H1 (cell line): ENCODE results near the gene TCFL5.

Experiments used
- CEBPB ChIP-seq: IDR thresholded peaks from 2 replicates; pipeline ENCODE4 v1.6.1; 2012; ENCODE audit warnings: low read depth, low read length
- EGR1 ChIP-seq: IDR thresholded peaks from 2 replicates; pipeline ENCODE4 v1.6.1; 2011; ENCODE audit warnings: low read depth, low read length, borderline replicate concordance
- EP300 ChIP-seq, 2 experiments: IDR thresholded peaks; 1 replicate in 1 of 2; 2 replicates in 1 of 2; pipeline ENCODE4 v1.6.1; 2011 to 2012; ENCODE audit warnings: low read depth in 2 of 2, low read length in 2 of 2, mild to moderate bottlenecking in 2 of 2, borderline replicate concordance in 1 of 2, inconsistent platforms in 1 of 2, moderate library complexity in 1 of 2
- EZH2 ChIP-seq: fragments of 200-600 bp; sonication (generic); IDR thresholded peaks from 2 replicates; pipeline ENCODE4 v1.7.1; 2012; ENCODE audit warnings: low read depth, mild to moderate bottlenecking, moderate library complexity, low read length, inconsistent platforms; ENCODE audit not compliant: severe bottlenecking
- GTF2F1 ChIP-seq: IDR thresholded peaks from 2 replicates; pipeline ENCODE4 v1.6.1; 2012; ENCODE audit warnings: low read depth, low read length, improper control_type of control experiment, borderline replicate concordance
- POLR2A ChIP-seq, 2 experiments: IDR thresholded peaks; 1 replicate in 1 of 2; 2 replicates in 1 of 2; pipeline ENCODE4 v1.6.1; 2011; ENCODE audit warnings: low read depth in 2 of 2, low read length in 2 of 2, mild to moderate bottlenecking in 2 of 2; ENCODE audit errors: control extremely low read depth in 1 of 2
- RAD21 ChIP-seq, 2 experiments: IDR thresholded peaks in 1 of 2; conservative IDR thresholded peaks in 1 of 2; 2 replicates each; pipeline ENCODE4 v1.6.1; 2011; ENCODE audit warnings: low read depth in 2 of 2, low read length in 2 of 2, improper control_type of control experiment in 1 of 2, inconsistent platforms in 1 of 2, mild to moderate bottlenecking in 1 of 2, moderate library complexity in 1 of 2
- RFX5 ChIP-seq: IDR thresholded peaks from 2 replicates; pipeline ENCODE4 v1.6.1; 2011; ENCODE audit warnings: low read depth, low read length, improper control_type of control experiment, borderline replicate concordance
- TAF1 ChIP-seq: IDR thresholded peaks from 2 replicates; pipeline ENCODE4 v1.6.1; 2011; ENCODE audit warnings: mild to moderate bottlenecking, low read depth, low read length
- TAF7 ChIP-seq: optimal IDR thresholded peaks from 2 replicates; pipeline ENCODE3; 2011; ENCODE audit warnings: low read depth, mild to moderate bottlenecking, inconsistent platforms, low read length, moderate library complexity, borderline replicate concordance
- YY1 ChIP-seq: IDR thresholded peaks from 2 replicates; pipeline ENCODE4 v1.6.1; 2011; ENCODE audit warnings: low read depth, mild to moderate bottlenecking, low read length
- ZNF274 ChIP-seq: IDR thresholded peaks from 2 replicates; pipeline ENCODE4 v1.7.0; 2012; ENCODE audit warnings: low read length, borderline replicate concordance; ENCODE audit errors: extremely low read depth
- TF ChIP-seq, protein P1 (sequence below), 3 experiments: IDR thresholded peaks; 1 replicate in 2 of 3; 2 replicates in 1 of 3; pipeline versions ENCODE4 v1.5.1 to v1.6.1; 2011; ENCODE audit warnings: low read length in 3 of 3, mild to moderate bottlenecking in 3 of 3, inconsistent platforms in 2 of 3, low read depth in 1 of 3, moderate library complexity in 1 of 3; ENCODE audit not compliant: insufficient read depth in 1 of 3; ENCODE audit errors: control extremely low read depth in 1 of 3

- TF ChIP-seq, protein P1, sequence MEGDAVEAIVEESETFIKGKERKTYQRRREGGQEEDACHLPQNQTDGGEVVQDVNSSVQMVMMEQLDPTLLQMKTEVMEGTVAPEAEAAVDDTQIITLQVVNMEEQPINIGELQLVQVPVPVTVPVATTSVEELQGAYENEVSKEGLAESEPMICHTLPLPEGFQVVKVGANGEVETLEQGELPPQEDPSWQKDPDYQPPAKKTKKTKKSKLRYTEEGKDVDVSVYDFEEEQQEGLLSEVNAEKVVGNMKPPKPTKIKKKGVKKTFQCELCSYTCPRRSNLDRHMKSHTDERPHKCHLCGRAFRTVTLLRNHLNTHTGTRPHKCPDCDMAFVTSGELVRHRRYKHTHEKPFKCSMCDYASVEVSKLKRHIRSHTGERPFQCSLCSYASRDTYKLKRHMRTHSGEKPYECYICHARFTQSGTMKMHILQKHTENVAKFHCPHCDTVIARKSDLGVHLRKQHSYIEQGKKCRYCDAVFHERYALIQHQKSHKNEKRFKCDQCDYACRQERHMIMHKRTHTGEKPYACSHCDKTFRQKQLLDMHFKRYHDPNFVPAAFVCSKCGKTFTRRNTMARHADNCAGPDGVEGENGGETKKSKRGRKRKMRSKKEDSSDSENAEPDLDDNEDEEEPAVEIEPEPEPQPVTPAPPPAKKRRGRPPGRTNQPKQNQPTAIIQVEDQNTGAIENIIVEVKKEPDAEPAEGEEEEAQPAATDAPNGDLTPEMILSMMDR (IDR thresholded peaks at IDR 0.05; ENCODE audit: control extremely low read depth in 1 of 3, insufficient read depth in 1 of 3, low read depth in 1 of 3, low read length in 3 of 3), result no peak
- TF ChIP-seq EP300 (IDR thresholded peaks at IDR 0.05; ENCODE audit: borderline replicate concordance in 1 of 2, low read depth in 2 of 2, low read length in 2 of 2) (no peak), GTF2F1 (no peak), CEBPB (no peak), YY1 (no peak), TAF1 (no peak), EGR1 (no peak), POLR2A (IDR thresholded peaks at IDR 0.05; ENCODE audit: control extremely low read depth in 1 of 2, low read depth in 2 of 2, low read length in 2 of 2) (no peak), TAF7 (no peak), EZH2 (no peak), RAD21 (IDR thresholded peaks at IDR 0.05 in 1 of 2, conservative IDR thresholded peaks at IDR 0.05 in 1 of 2; ENCODE audit: low read depth in 2 of 2, low read length in 2 of 2) (no peak), ZNF274 (no peak), RFX5 (no peak)
These were observed 4.5 kb downstream of the TCFL5 start for GRCh38 chr20:62856931-62857619.
